MCF 10A (cell line): Measurements from ENCODE around the gene WFIKKN1. TPM values are rescaled to one million over a fixed set of nuclear protein-coding genes. Genes with fewer than 3 reads are reported as not detected.

Experiments
- BruUV-seq: library from RNA; stranded (reverse); fragments of 400-500 nt; replicated peaks from 2 replicates; lab custom pipeline; 2021; lab: Mats Ljungman, UMichigan
- CTCF ChIA-PET: fragments of 300-600 bp; sonication (Branson Sonifier 250); formaldehyde crosslinking; extraction: SDS; loops from one replicate; lab custom pipeline; 2021; ENCODE audit warnings: antibody characterized with exemption, inconsistent platforms; lab: Yijun Ruan, JAX
- POLR2A ChIA-PET: fragments of 300-600, 350-650 bp; sonication (Branson Sonifier 250); formaldehyde crosslinking; extraction: SDS; loops from one replicate; lab custom pipeline; 2020; ENCODE audit warnings: antibody characterized with exemption, inconsistent platforms; lab: Yijun Ruan, JAX
- DNase-seq: peaks from one replicate; pipeline ENCODE4 v3.0.0-alpha.2; 2018; ENCODE audit not compliant: unreplicated experiment
- H3K27ac Mint-ChIP-seq: one replicate; pipeline ENCODE4 v1.8.0; 2022; ENCODE audit warnings: mild to moderate bottlenecking, low read depth, mixed read lengths; ENCODE audit not compliant: unreplicated experiment
- H3K27me3 Mint-ChIP-seq: one replicate; pipeline ENCODE4 v1.8.0; 2022; ENCODE audit warnings: mixed read lengths; ENCODE audit not compliant: insufficient read depth, unreplicated experiment
- H3K36me3 Mint-ChIP-seq: one replicate; pipeline ENCODE4 v1.8.0; 2022; ENCODE audit warnings: mild to moderate bottlenecking, moderate library complexity, mixed read lengths; ENCODE audit not compliant: insufficient read depth, unreplicated experiment
- H3K4me1 Mint-ChIP-seq: one replicate; pipeline ENCODE4 v1.8.0; 2022; ENCODE audit warnings: mixed read lengths; ENCODE audit not compliant: insufficient read depth, unreplicated experiment
- H3K4me3 Mint-ChIP-seq: one replicate; pipeline ENCODE4 v1.8.0; 2022; ENCODE audit warnings: mild to moderate bottlenecking, moderate library complexity, mixed read lengths; ENCODE audit not compliant: unreplicated experiment
- H3K9me3 Mint-ChIP-seq: one replicate; pipeline ENCODE4 v1.8.0; 2022; ENCODE audit warnings: mixed read lengths; ENCODE audit not compliant: unreplicated experiment
- intact Hi-C: fragments of 100-400 bp; cut with micrococcal nuclease; formaldehyde crosslinking; loops from 2 replicates; pipeline ENCODE4 v1.14.1; 2022
- total RNA-seq: library from RNA; stranded (reverse); gene quantifications from 2 replicates; pipeline ENCODE4 v1.2.3, GENCODE V29; 2022
- TF ChIP-seq, protein P1 (sequence below): fragments of 200-600 bp; IDR thresholded peaks from one replicate; pipeline ENCODE4 v1.8.0; 2022; ENCODE audit warnings: antibody characterized with exemption, mild to moderate bottlenecking; ENCODE audit not compliant: unreplicated experiment

WFIKKN1 gene
- total RNA-seq, 1 experiment from 2014 or later, result 0.14 TPM

DNA sequence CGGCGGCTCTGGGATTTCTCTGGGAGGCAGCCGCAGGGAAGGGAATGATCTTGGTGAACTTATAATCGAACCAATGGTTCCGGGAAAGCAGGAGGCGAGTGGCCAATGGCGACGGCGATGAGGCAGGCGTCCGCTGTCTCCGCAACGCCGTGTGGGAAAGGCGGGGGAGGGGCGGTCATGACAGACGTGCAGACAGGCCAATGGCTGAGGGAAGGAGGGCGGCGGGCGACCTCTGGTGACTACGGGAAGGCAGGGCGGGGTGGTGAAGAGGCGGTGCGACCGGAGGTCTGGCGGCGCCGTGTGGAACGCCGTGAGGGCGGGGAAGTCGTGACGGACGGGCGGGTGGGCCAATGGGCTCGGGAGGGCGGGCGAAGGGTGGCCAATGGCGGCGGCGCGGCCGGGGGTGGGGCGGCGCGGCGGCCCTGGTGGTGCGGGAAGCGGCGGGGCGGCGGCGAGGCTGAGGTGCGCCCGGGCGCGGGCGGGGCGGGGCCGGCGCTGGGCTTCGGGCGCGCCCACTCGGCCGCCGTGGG, 41.1 kb upstream of the WFIKKN1 start, which contains the start of gene RAB40C:
RAB40C (plus strand) TSS at position 409 of the 530 bp plus-strand sequence. CDS start 226 bp downstream, outside the sequence.
- no TSS peak for BruUV-seq
- peaks cover 41% of the 10 kb centered on the region for H3K4me1 Mint-ChIP-seq
- no peaks in the 10 kb centered on the region for H3K9me3 Mint-ChIP-seq
- DNase-seq, result peak; percentile 96
- H3K4me3 Mint-ChIP-seq, result peak within 1 kb of the TSS; percentile 91
- CTCF ChIA-PET, result interaction anchor here (0.7 kb wide), 1 partner anchor 70 kb away, joined by 3 read pairs; no protein-coding TSS in a partner anchor
- H3K27ac Mint-ChIP-seq, result peak within 1 kb of the TSS; percentile 96
- no peaks in the 10 kb centered on the region for H3K27me3 Mint-ChIP-seq
- TF ChIP-seq, protein P1, sequence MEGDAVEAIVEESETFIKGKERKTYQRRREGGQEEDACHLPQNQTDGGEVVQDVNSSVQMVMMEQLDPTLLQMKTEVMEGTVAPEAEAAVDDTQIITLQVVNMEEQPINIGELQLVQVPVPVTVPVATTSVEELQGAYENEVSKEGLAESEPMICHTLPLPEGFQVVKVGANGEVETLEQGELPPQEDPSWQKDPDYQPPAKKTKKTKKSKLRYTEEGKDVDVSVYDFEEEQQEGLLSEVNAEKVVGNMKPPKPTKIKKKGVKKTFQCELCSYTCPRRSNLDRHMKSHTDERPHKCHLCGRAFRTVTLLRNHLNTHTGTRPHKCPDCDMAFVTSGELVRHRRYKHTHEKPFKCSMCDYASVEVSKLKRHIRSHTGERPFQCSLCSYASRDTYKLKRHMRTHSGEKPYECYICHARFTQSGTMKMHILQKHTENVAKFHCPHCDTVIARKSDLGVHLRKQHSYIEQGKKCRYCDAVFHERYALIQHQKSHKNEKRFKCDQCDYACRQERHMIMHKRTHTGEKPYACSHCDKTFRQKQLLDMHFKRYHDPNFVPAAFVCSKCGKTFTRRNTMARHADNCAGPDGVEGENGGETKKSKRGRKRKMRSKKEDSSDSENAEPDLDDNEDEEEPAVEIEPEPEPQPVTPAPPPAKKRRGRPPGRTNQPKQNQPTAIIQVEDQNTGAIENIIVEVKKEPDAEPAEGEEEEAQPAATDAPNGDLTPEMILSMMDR, result no peak
- intact Hi-C loops, result loop anchor here (2.0 to 5.0 kb wide), 2 partner anchors 59 to 197 kb away; partner anchors contain the start of gene WDR90
- H3K36me3 Mint-ChIP-seq, result peaks cover 58% of the 10 kb centered on the region
- POLR2A ChIA-PET, result interaction anchor here (0.7 to 5.7 kb wide), 13 partner anchors 9 to 166 kb away, joined by 3 to 88 read pairs (median 3); partner anchors contain the start of genes CAPN15, METTL26, RHBDL1 and WDR24

DNA sequence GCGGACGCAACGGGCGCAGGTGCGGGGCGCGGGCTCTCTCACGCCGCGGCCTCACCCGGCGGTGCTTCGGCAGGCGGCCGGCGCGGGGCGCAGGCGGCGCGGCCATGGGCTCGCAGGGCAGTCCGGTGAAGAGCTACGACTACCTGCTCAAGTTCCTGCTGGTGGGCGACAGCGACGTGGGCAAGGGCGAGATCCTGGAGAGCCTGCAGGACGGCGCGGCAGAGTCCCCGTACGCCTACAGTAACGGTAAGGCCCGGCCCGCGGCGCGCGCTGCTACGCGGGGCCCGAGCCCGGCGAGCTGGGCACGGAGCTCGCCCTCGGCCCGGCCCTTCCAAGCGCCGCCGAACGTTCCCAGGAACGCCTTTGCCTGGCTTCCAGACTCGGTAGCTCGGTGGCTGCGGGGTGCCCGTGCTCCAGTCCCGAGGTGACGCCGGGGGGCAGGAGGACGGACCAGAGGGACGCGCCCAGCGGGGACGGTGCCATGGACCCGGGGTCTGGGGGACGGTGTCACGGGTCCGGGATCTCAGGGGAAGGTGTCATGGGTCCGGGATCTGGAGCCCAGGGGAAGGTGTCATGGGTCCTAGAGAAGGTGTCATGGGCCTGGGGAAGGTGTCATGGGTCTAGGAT, 40.5 kb upstream of the WFIKKN1 start:
- Mint-ChIP-seq H3K36me3 (peaks cover 57% of the 10 kb centered on the region), H3K9me3 (no peaks in the 10 kb centered on the region), H3K27me3 (no peaks in the 10 kb centered on the region), H3K27ac (peak overlapping the region; percentile 96), H3K4me3 (peak overlapping the region; percentile 91), H3K4me1 (peaks cover 42% of the 10 kb centered on the region)
- no TSS peak for BruUV-seq
- CTCF ChIA-PET, result interaction anchor here (0.6 to 1.1 kb wide), 6 partner anchors 34 to 78 kb away, joined by 3 to 5 read pairs (median 3); partner anchors contain the start of gene RHOT2
- TF ChIP-seq, protein P1, result no peak
- POLR2A ChIA-PET, result interaction anchor here (0.6 to 5.7 kb wide), 15 partner anchors 10 to 1571 kb away, joined by 3 to 88 read pairs (median 3); partner anchors contain the start of genes CAPN15, METTL26, RAB11FIP3 and RHBDL1
- peak; percentile 46 for DNase-seq
- intact Hi-C loops, result no loop called here

DNA sequence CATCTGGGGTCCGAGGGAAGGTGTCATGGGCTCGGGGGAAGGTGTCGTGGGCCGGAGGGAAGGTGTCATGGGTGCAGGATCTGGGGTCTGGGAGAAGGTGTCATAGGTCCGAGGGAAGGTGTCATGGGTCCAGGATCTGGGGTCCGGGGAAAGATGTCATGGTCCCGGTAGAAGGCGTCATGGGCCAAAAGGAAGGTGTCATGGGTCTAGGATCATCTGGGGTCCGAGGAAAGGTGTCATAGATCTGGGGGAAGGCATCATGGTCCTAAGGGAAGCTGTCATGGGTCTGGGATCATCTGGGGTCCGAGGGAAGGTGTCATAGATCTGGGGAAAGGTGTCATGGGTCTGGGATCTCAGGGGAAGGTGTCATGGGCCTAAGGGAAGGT, 40.0 kb upstream of the WFIKKN1 start:
- H3K4me3 Mint-ChIP-seq, result peak overlapping the region; percentile 91
- intact Hi-C loops, result no loop called here
- peaks cover 42% of the 10 kb centered on the region for H3K4me1 Mint-ChIP-seq
- CTCF ChIA-PET, result interaction anchor here (0.6 to 1.1 kb wide), 5 partner anchors 33 to 77 kb away, joined by 3 to 5 read pairs (median 3); partner anchors contain the start of gene RHOT2
- no TSS peak for BruUV-seq
- H3K9me3 Mint-ChIP-seq, result no peaks in the 10 kb centered on the region
- POLR2A ChIA-PET, result interaction anchor here (0.6 to 5.7 kb wide), 12 partner anchors 10 to 1571 kb away, joined by 3 to 88 read pairs (median 3); partner anchors contain the start of genes CAPN15, METTL26, RAB11FIP3 and WDR24
- TF ChIP-seq, protein P1, result no peak
- peak overlapping the region; percentile 70 for H3K27ac Mint-ChIP-seq
- H3K36me3 Mint-ChIP-seq, result peaks cover 54% of the 10 kb centered on the region
- no peaks in the 10 kb centered on the region for H3K27me3 Mint-ChIP-seq
- no peak for DNase-seq

DNA sequence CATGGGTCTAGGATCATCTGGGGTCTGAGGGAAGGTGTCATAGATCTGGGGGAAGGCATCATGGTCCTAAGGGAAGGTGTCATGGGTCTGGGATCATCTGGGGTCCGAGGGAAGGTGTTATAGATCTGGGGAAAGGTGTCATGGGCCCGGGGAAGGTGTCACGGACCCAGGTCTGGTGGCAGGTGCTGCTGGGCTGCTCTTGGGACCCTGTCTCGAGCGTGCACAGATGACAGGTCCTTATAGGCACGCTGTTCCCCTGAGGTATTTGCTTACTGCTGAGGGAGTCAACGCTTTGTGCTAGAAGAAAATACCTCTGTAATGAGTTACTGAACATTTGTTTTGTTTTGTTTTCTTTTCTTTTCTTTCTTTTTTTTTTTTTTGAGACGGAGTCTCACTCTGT, 39.6 kb upstream of the WFIKKN1 start:
- TF ChIP-seq, protein P1, result no peak
- intact Hi-C loops, result no loop called here
- Mint-ChIP-seq H3K27ac (peak overlapping the region; percentile 70), H3K4me1 (peaks cover 46% of the 10 kb centered on the region), H3K9me3 (no peaks in the 10 kb centered on the region), H3K36me3 (peaks cover 58% of the 10 kb centered on the region), H3K4me3 (peak overlapping the region; percentile 91), H3K27me3 (no peaks in the 10 kb centered on the region)
- POLR2A ChIA-PET, result interaction anchor here (1.1 to 5.7 kb wide), 4 partner anchors 31 to 128 kb away, joined by 4 to 88 read pairs (median 46); partner anchors contain the start of gene METTL26
- DNase-seq, result no peak
- BruUV-seq, result no TSS peak
- CTCF ChIA-PET, result interaction anchor here (1.0 to 1.2 kb wide), 4 partner anchors 53 to 77 kb away, joined by 3 to 7 read pairs (median 3); partner anchors contain the start of gene RHOT2
